Measurements from ENCODE around the gene MTHFD1. TPM values are rescaled to one million over a fixed set of nuclear protein-coding genes. Genes with fewer than 3 reads are reported as not detected.
A peak's percentile ranks its signal among the peaks of the same experiment; 100 is the strongest.

Gene MTHFD1
- total RNA-seq, 1 experiment from 2014 or later: 226 TPM

- Mint-ChIP-seq H3K4me1 (peaks cover 16% of the 10 kb centered on the region), H3K4me3 (no peak overlapping the region), H3K27ac (peak overlapping the region; percentile 91), H3K9me3 (no peaks in the 10 kb centered on the region), H3K27me3 (ENCODE audit: low read depth) (no peaks in the 10 kb centered on the region), H3K36me3 (peaks cover 48% of the 10 kb centered on the region)
- ATAC-seq (no peak), DNase-seq (ENCODE audit: low spot score) (no peak)
- ChIA-PET POLR2A (no interaction called here), CTCF (interaction anchor here (0.7 kb wide), 1 partner anchor 38 kb away, joined by 3 read pairs; no protein-coding TSS in a partner anchor)
- no peak for TF ChIP-seq ERG (CRISPR knock-in tag; IDR thresholded peaks at IDR 0.05)
- no peak for TF ChIP-seq TCF7 (CRISPR knock-in tag; IDR thresholded peaks at IDR 0.05; ENCODE audit: low read depth)
- no peak for TF ChIP-seq ZNF121 (CRISPR knock-in tag; IDR thresholded peaks at IDR 0.05)
- TF ChIP-seq MYBL2 (CRISPR knock-in tag; IDR thresholded peaks at IDR 0.05): no peak
- no peak for TF ChIP-seq ATF6 (CRISPR knock-in tag; IDR thresholded peaks at IDR 0.05)
- TF ChIP-seq ZBTB21 (CRISPR knock-in tag; IDR thresholded peaks at IDR 0.05; ENCODE audit: borderline replicate concordance): no peak
- TF ChIP-seq EMX1 (CRISPR knock-in tag; IDR thresholded peaks at IDR 0.05): no peak
- TF ChIP-seq NFYB (CRISPR knock-in tag; conservative IDR thresholded peaks at IDR 0.05; ENCODE audit: low read depth): no peak
- TF ChIP-seq ZNF263 (CRISPR knock-in tag; IDR thresholded peaks at IDR 0.05; ENCODE audit: low read depth): no peak
Observed at GRCh38 chr14:64411001-64411400, 22.8 kb downstream of the MTHFD1 start.

GRCh38 chr14:64412237-64412636 lies 24.1 kb downstream of the MTHFD1 start:
- Mint-ChIP-seq H3K36me3 (peaks cover 54% of the 10 kb centered on the region), H3K4me3 (no peak overlapping the region), H3K4me1 (peaks cover 12% of the 10 kb centered on the region), H3K27ac (peak overlapping the region; percentile 49; the same call in 1 of the 2 replicates), H3K9me3 (no peaks in the 10 kb centered on the region), H3K27me3 (ENCODE audit: low read depth) (no peaks in the 10 kb centered on the region)
- no peak for DNase-seq (ENCODE audit: low spot score)
- CTCF ChIA-PET: interaction anchor here (0.7 kb wide), 1 partner anchor 10 kb away, joined by 4 read pairs; no protein-coding TSS in a partner anchor
- POLR2A ChIA-PET: no interaction called here
- no peak for ATAC-seq
- TF ChIP-seq ZBTB21 (CRISPR knock-in tag; IDR thresholded peaks at IDR 0.05; ENCODE audit: borderline replicate concordance) (no peak), ARID4B (CRISPR knock-in tag; IDR thresholded peaks at IDR 0.05; ENCODE audit: borderline replicate concordance) (no peak), GTF2I (CRISPR knock-in tag; conservative IDR thresholded peaks at IDR 0.05) (no peak), JAZF1 (CRISPR knock-in tag; IDR thresholded peaks at IDR 0.05) (no peak), NR1H2 (CRISPR knock-in tag; IDR thresholded peaks at IDR 0.05) (no peak), ZBTB43 (CRISPR knock-in tag; IDR thresholded peaks at IDR 0.05) (no peak), ATF1 (CRISPR knock-in tag; IDR thresholded peaks at IDR 0.05) (no peak), ELF4 (CRISPR knock-in tag; IDR thresholded peaks at IDR 0.05; ENCODE audit: low read depth) (no peak), AR (CRISPR knock-in tag; IDR thresholded peaks at IDR 0.05) (no peak), ATF6 (CRISPR knock-in tag; IDR thresholded peaks at IDR 0.05) (no peak), CBFB (CRISPR knock-in tag; IDR thresholded peaks at IDR 0.05; ENCODE audit: low read depth) (no peak), MYBL2 (CRISPR knock-in tag; IDR thresholded peaks at IDR 0.05) (no peak), ZNF317 (CRISPR knock-in tag; IDR thresholded peaks at IDR 0.05; ENCODE audit: borderline replicate concordance, low read depth) (no peak), RELA (CRISPR knock-in tag; IDR thresholded peaks at IDR 0.05; ENCODE audit: borderline replicate concordance) (no peak), HMGA2 (CRISPR knock-in tag; IDR thresholded peaks at IDR 0.05) (no peak), ZNF138 (CRISPR knock-in tag; conservative IDR thresholded peaks at IDR 0.05) (no peak)
